GM12892 (cell line): Measurements from ENCODE around the gene POLR2E.

Experiments used
- DNase-seq: peaks from one replicate; pipeline ENCODE4 v3.0.0; 2011; ENCODE audit not compliant: insufficient read length
- FAIRE-seq: peaks from 2 replicates; lab custom pipeline; 2011; peaks lifted over from hg19 to GRCh38; lab: Jason Lieb, UNC
- POLR2A ChIP-seq: IDR thresholded peaks from 2 replicates; pipeline ENCODE4 v1.6.1; 2011; ENCODE audit warnings: low read depth, low read length, control low read depth
- POLR2AphosphoS5 ChIP-seq: IDR thresholded peaks from 2 replicates; pipeline ENCODE4 v1.6.1; 2011; ENCODE audit warnings: low read depth, low read length, control low read depth
- TAF1 ChIP-seq: IDR thresholded peaks from 2 replicates; pipeline ENCODE4 v1.6.1; 2011; ENCODE audit warnings: low read depth, mild to moderate bottlenecking, control low read depth, low read length, borderline replicate concordance

Gene POLR2E

GRCh38 chr19:1040476-1041271, 54.5 kb downstream of the POLR2E start:
- TF ChIP-seq POLR2AphosphoS5: no peak
- no peak for TF ChIP-seq TAF1
- DNase-seq: peak; percentile 100
- FAIRE-seq: peak; percentile 97

- FAIRE-seq (peak; percentile 99), DNase-seq (peak; percentile 91)
- TF ChIP-seq POLR2A (peak; percentile 80; the same call in 1 of the 2 replicates), POLR2AphosphoS5 (no peak)
These were observed 55.3 kb downstream of the POLR2E start, which contains the start of gene ABCA7 for GRCh38 chr19:1039646-1040475. Gene ABCA7 (plus strand): TSS chr19:1040107. CDS start chr19:1041362, 1,255 bp downstream.

- TF ChIP-seq POLR2A: no peak
- TF ChIP-seq TAF1: no peak
- peak; percentile 39; the same call in 1 of the 2 replicates for TF ChIP-seq POLR2AphosphoS5
- FAIRE-seq: peak; percentile 51
These were observed 56.1 kb downstream of the POLR2E start for GRCh38 chr19:1038978-1039645.

GRCh38 chr19:1037621-1038064, 57.5 kb downstream of the POLR2E start:
- no peak for DNase-seq
- peak; percentile 46 for FAIRE-seq
- TF ChIP-seq POLR2AphosphoS5 (no peak), TAF1 (no peak), POLR2A (no peak)

More at GRCh38 chr19:1038978-1039645, 56.1 kb downstream of the POLR2E start:
- DNase-seq: no peak
